ENCODE data around the gene ZBTB16.
A peak's percentile ranks its signal among the peaks of the same experiment; 100 is the strongest.

ZBTB16 gene

GRCh38 chr11:114195981-114196731 is 136.6 kb downstream of the ZBTB16 start:
- no peak for DNase-seq

- no peak for DNase-seq
Observed at GRCh38 chr11:114196997-114197703, 137.6 kb downstream of the ZBTB16 start.

GRCh38 chr11:114197799-114198500 is 138.4 kb downstream of the ZBTB16 start:
- DNase-seq, result no peak

DNA sequence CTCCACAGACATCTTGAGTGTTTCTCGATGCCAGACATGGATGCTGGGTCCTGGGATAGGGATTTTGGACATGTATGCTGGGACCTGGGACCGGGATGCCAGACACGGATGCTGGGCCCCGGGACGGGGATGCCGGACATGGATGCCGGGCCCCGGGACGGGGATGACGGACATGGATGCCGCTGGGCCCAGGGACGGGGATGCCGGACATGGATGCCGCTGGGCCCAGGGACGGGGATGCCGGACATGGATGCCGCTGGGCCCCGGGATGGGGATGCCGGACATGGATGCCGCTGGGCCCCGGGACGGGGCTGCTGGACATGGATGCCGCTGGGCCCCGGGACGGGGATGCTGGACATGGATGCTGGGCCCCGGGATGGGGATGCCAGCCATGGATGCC is 139.5 kb downstream of the ZBTB16 start:
- DNase-seq, result no peak

GRCh38 chr11:114200351-114201133 is 141.0 kb downstream of the ZBTB16 start:
- no peak for DNase-seq

DNA sequence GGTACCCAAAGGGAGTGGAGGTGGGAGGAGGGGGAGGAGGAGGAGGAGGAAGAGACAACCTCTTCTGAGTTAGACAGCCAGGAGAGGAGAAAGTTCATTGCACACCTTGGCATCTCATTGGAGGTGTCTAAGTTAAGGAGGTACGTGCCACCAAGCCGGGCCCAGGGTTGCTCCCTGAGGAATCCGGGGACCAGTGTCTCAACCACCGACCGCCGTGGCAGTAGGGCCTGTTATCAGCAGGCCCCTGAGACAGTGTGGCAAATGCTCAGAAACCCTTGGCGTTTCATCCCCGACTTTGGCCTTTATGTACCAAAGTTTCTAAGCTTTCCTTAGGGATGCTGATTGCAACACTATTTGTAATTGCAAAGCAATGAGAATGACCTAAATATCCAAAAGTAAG is 141.7 kb downstream of the ZBTB16 start:
- DNase-seq, result no peak

- no peak for DNase-seq
Observed at GRCh38 chr11:114202011-114202609, 142.6 kb downstream of the ZBTB16 start.

- DNase-seq, result no peak
Observed at GRCh38 chr11:114207096-114207495, 147.6 kb downstream of the ZBTB16 start.

DNA sequence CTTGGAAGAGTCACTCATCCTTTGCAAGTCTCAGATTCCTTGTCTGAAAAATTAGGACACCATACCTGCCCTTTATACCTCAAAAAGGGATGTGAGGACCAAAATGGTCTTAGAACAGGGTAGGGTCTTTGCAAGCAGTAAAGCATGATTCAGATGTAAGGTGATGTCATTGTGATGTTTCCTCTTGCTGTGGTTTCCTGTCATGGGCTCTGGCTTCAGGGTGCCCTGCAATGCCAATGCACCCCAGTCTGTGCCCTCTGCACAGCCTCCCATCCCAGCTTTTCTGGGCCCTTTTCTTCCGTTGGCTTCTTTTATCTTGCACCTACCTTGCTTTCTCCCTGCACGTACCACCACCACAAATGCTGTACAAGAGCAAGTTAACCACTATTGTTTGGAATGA is 148.9 kb downstream of the ZBTB16 start:
- DNase-seq, result no peak

- DNase-seq, result no peak
Observed at GRCh38 chr11:114209343-114209742, 149.8 kb downstream of the ZBTB16 start.

DNA sequence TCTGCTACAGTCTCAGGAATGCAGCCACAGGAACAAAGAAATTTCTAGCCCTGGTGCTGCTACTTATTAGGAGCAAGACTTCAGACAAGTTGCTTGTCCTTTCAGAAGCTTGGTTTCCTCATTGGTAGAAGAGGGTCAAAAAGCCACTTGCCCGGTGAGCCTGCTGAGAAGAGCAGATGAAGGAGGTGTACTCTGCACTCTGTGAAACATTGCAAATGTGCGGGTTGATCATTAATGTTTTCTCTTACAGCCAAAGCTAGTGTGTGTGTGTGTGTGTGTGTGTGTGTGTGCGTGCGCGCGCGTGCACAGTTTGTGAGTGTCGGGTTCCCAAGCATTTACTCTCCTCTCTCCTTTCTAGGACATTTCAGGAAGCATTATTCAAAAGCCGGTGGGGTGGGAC is 150.4 kb downstream of the ZBTB16 start:
- DNase-seq, result no peak

DNA sequence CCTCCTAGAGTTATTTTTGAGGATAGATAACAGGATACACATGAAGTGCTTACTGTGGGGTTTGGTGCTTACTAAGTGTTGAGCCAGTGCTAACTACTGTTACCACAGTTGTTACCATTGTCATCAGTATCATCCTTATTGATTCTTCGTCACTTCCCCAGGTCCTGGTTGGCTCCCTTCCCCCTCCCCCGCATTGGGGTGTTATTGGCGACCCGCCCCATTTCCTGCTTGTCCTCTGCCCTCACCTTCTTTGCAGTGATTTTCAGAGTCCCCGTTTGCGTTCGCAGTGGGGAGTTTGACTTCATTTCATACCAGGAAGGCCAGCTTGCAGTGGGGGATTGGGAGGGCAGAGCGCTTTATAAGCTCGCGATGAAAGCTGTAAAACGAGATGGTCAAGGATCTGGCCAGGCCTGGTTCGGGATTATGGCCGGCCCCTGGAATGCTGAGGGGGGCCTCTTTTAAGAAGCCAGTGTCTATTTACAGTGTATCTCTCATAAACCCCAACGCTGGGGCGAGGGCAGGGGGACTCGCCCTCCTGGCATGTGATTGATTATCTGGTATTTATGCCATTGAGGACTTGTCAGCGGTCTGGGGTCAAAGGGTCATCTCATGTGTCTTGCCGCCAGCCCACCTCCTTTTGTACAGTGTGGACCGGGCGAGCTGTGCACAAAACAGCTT is 152.1 kb downstream of the ZBTB16 start:
- no peak for DNase-seq

GRCh38 chr11:114213622-114214021 is 154.1 kb downstream of the ZBTB16 start:
- no peak for DNase-seq

- DNase-seq, result no peak
Observed at GRCh38 chr11:114215428-114215827, 155.9 kb downstream of the ZBTB16 start.

GRCh38 chr11:114215871-114216795 is 156.6 kb downstream of the ZBTB16 start:
- no peak for DNase-seq

DNA sequence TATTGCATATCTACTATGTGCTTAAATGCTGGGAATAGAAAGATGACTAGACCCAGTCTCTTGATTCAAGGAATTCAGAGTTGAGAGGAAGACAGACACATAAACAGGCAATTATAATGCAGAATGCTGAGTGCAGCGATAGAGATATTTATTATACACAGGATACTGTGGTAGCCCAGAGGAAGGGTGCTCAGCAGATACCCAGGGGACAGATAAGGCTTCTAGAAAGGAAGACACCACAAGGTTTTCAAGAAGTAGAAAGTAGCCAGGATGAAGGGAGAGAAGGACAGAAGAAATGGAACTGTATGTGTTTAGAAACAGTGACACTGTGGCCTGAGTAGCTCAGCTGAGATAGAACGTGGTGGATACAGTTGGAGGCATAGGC is 157.3 kb downstream of the ZBTB16 start:
- DNase-seq, result no peak

GRCh38 chr11:114218508-114218907 is 159.0 kb downstream of the ZBTB16 start:
- no peak for DNase-seq

- DNase-seq, result peak; percentile 3
Observed at GRCh38 chr11:114219559-114220349, 160.2 kb downstream of the ZBTB16 start.

DNA sequence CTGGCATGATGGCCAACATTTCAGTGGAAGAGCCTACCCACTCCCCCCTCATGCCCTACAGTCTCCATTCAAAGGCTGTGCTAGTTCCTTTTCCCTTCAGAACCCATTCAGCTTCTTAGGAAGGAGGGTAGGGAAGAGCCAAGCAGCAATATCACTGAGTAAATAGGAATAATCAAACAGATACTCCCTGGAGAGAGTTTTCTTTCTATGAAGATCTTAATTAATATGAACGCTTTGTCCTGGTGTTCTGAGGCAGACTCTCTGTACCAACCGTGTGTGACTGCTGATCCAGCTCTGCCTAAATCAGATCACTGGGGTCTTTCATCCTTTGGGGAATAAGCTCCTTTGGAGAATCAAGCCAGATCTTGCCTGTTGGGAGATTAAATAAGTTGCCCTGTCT is 161.5 kb downstream of the ZBTB16 start:
- no peak for DNase-seq

- no peak for DNase-seq
Observed at GRCh38 chr11:114225661-114226060, 166.2 kb downstream of the ZBTB16 start.
